HG03139 (cell line): Measurements from ENCODE around the gene HBQ1.
"Not testable (repeated sequence)": the region's sequence is repeated elsewhere in the genome, so short reads cannot be mapped to it uniquely, and the experiment has no call there.

ENCODE experiments used
- ATAC-seq: cut with Tn5 transposase; IDR thresholded peaks from one replicate; pipeline ENCODE4 v1.9.1; 2021; ENCODE audit not compliant: unreplicated experiment

HBQ1 gene

DNA sequence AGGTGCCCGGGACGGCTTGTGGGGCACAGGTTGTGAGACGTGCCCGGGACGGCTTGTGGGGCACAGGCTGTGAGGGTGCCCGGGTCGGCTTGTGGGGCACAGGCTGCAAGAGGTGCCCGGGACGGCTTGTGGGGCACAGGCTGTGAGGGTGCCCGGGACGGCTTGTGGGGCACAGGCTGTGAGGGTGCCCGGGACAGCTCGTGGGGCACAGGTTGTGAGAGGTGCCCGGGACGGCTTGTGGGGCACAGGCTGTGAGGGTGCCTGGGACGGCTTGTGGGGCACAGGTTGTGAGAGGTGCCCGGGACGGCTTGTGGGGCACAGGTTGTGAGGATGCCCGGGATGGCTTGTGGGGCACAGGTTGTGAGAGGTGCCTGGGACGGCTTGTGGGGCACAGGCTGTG, 20.0 kb upstream of the HBQ1 start:
- not testable (repeated sequence) for ATAC-seq

DNA sequence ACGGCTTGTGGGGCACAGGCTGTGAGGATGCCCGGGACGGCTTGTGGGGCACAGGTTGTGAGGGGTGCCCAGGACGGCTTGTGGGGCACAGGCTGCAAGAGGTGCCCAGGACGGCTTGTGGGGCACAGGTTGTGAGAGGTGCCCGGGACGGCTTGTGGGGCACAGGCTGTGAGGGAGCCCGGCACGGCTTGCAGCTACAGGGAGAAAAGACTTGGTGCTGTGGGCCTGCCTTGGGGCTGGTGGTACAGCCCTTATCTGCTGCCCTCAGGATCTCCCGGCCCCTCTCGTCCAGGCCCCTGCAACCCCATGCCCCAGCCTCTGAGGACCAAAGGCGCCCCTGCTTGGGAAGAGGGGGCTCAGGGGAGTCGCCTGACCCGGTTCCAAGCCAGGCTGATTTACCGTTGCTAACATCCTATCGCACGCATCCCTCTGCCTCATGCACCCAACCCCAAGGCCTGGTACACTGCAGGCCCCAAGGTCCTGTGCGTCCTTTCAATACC, 19.5 kb upstream of the HBQ1 start:
- no peak for ATAC-seq

DNA sequence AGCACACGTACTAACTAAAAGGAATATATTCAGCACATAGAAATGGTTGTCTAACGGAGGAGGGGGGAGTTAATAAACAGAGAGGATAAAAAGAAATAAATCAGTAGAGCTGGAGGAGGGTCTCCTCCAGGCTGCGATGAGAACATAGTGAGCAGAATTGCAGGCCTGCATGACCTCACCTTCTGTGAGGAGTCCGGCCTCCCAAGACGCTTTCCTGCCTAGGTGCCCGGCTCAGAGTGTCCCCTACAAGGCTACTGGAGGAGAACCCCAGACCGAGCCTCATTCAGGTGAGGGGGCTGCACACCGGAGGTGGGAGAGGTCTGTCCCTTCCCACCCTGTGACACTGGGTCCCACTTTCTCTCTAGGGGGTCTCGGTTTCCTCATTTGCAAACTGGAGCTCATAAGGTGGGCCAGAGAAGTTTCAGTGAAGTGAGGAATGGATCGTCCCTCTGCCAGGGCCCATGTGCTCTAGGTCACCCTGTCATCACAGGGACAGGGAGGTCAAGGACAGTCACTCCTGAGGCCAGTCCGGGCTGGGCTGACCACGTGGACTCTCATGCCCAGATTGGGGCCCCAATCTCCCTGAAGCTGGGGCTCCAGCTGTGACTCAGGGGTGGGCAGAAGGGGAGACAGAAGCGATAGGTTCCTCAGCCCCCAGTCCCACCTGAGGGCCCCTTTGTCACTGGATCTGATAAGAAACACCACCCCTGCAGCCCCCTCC, 17.8 kb upstream of the HBQ1 start:
- ATAC-seq = no peak

DNA sequence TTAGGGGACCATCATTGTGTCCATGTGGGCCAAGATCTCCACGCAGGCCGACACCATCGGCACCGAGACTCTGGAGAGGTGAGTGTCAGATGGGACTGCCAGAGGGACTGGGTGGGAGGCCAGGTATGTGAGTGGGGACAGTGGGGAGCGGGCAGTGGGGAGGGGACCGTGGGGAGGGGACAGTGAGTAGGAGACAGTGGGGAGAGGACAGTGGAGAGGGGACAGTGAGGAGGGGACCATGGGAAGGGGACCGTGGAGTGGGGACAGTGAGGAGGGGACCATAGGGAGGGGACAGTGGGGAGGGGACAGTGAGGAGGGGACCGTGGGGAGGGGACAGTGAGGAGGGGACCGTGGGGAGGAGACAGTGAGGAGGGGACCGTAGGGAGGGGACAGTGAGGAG, 17.1 kb upstream of the HBQ1 start:
- ATAC-seq = not testable (repeated sequence)

DNA sequence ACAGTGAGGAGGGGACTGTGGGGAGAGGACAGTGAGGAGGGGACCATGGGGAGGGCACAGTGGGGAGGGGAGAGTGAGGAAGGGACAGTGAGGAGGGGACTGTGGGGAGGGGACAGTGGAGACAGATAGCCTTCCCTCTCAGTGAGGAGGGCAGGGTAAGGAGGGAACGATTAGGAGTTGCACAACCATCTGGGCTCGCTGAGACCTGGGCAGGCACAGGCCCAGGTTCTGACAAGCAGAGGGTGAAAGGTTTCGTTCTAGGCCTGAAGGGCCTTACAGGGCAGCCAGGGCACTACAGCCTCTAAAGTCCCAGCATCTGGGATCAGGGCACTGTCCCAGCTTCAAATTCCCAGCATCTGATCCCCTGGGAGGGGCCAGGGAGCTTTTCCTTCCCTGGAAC, 16.6 kb upstream of the HBQ1 start:
- not testable (repeated sequence) for ATAC-seq

DNA sequence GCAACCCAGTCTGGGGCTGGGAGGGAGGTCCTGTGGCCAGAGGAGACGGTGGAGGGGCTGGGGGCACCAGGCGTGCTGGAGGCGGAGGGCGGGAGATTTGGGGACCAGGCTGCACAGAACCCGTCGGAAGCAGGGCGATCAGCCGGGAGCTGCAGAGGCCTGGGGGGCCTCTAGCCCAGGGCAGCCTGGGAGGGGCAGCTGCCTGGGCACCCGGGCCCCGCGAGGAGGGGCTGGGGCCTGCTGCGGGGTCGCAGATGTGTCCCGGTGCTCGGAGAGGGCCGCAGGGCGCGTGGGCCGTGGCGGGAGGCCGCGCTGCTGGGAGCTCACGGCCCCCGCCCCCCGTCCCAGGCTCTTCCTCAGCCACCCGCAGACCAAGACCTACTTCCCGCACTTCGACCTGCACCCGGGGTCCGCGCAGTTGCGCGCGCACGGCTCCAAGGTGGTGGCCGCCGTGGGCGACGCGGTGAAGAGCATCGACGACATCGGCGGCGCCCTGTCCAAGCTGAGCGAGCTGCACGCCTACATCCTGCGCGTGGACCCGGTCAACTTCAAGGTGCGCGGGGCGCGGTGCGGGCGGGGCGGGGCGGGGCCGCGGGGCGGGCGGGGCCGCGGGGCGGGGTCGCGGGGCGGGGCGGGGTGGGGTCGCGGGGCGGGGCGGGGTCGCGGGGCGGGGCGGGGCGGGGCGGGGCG, 16.0 kb upstream of the HBQ1 start:
- ATAC-seq = not testable (repeated sequence)

DNA sequence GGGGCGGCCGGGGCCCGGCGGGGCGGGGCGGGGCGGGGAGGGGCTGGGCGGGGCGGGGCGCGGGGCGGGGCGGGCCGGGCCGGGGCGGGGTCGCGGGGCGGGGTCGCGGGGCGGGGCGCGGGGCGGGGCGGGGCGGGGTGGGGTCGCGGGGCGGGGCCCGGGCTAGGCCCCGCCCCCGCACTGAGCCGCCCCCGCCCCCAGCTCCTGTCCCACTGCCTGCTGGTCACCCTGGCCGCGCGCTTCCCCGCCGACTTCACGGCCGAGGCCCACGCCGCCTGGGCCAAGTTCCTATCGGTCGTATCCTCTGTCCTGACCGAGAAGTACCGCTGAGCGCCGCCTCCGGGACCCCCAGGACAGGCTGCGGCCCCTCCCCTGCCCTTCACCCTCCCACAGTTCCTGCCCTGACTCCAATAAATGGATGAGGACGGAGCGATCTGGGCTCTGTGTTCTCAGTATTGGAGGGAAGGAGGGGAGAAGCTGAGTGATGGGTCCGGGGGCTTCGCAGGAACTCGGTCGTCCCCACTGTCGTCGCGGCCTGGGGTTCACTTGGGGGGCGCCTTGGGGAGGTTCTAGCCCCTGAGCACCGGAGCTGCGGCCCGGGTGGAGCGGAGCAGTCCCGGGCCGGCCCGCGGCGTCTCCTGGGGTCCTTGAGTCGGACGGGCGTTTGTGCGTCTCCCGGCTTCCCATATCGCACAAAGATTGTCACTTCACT, 15.3 kb upstream of the HBQ1 start:
- no peak for ATAC-seq

DNA sequence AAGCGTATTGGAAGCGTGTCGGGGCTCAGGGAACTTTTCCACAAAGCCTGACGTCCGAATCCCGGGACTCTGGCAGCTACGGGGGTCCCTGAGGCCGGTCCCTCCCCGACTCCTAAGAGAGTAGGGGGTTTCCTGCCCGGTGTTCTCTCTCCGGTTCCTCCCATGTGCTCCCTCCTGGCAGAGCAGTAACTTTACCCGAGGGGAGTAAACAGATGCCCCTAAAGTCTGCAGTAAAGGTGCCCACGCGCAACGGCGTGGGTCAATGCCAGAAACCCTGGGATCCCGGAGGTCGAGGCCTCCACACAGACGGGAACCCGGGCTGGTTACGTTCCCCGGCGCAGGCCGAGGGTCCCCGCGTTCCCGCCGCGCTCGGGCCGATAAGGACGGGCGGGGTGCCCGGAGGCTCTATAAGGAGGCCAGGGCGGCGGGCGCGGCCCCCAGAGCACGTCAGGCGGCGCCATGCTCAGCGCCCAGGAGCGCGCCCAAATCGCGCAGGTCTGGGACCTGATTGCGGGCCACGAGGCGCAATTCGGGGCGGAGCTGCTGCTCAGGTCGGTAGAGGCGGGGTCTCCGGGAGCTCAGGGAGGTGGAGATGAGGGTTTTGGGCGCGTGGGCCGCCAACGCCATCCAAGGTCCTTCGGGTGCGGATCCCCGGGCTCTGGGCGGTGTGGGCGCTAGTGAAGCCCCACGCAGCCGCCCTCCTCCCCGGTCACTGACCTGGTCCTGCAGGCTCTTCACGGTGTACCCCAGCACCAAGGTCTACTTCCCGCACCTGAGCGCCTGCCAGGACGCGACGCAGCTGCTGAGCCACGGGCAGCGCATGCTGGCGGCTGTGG, 14.5 kb upstream of the HBQ1 start, which contains the start of gene HBM:
HBM (plus strand) TSS at position 440 of the 836 bp plus-strand sequence; CDS start at position 460, 20 bp downstream.
- no peak for ATAC-seq

DNA sequence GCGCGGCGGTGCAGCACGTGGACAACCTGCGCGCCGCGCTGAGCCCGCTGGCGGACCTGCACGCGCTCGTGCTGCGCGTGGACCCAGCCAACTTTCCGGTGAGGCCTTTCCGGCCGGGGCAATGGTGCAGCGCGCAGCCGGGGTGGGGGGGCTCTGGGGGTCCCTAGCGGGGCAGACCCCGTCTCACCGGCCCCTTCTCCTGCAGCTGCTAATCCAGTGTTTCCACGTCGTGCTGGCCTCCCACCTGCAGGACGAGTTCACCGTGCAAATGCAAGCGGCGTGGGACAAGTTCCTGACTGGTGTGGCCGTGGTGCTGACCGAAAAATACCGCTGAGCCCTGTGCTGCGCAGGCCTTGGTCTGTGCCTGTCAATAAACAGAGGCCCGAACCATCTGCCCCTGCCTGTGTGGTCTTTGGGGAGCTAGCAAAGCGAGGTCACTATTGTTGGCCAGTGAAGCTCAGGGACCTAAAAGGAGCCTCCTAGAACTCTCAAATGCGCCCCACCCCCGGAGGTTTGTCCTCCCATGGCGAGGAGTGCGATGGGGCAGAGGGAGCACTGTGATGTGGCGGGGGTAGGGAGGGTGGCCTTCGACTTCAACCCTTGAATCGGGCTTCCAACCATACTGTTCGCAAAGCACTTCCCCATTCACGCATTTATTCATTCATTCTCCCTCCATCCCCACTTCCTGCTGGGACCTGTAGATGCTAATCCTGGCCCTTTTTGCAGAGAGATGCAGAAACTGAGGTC, 13.7 kb upstream of the HBQ1 start:
- ATAC-seq = no peak

DNA sequence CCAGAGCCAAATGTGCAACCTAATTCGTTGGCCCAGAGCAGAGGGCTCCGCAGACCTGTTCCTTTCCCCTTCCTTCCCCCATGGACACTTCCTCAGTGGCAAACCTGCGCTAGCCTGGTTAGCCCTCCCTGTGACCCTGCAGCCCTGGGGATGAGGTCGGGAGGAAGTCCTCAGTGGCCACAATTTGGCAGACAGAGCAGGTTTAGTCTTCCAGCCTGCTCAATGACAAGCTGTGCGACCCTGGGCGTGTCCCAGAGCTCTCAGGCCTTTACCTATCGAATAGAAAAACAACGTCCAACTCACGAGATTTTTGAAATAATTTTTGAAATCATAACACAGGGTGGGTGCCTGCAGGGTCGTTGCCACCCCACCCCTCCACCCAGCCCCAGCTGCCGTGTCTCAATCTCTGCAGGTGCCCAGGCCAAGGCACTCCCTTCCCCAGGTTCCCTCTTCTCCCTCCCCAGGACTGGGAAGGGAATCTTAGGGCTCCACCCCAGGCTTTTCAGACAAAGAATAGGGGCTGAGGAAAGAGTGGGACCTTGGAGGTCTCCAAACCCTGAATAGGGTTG, 13.1 kb upstream of the HBQ1 start:
- no peak for ATAC-seq

DNA sequence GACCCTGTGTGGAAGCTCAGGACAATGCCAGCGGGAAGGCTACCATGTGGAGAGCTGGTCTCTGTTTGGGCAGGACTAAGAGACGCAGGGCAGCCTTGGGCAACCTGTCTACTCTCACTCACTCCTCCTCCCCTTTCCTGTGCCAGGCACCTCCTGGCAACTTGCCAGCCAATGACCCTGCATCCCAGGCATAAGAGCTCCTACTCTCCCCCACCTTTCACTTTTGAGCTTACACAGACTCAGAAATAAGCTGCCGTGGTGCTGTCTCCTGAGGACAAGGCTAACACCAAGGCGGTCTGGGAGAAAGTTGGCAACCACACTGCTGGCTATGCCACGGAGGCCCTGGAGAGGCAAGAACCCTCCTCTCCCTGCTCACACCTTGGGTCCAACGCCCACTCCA, 11.8 kb upstream of the HBQ1 start:
- no peak for ATAC-seq

DNA sequence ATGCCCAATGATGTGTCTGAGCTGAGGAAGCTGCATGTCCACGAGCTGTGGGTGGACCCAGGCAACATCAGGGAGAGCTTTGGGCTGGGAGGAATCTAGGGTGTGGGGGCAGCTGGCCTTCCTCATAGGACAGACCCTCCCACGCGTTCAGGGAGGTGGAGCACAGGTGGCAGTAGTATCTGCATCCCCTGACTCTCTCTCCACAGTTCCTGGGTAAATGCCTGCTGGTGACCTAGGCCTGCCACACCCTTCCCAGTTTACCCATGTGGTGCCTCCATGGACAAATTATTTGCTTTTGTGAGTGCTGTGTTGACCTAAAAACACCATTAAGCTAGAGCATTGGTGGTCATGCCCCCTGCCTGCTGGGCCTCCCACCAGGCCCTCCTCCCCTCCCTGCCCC, 11.2 kb upstream of the HBQ1 start:
- ATAC-seq = no peak

DNA sequence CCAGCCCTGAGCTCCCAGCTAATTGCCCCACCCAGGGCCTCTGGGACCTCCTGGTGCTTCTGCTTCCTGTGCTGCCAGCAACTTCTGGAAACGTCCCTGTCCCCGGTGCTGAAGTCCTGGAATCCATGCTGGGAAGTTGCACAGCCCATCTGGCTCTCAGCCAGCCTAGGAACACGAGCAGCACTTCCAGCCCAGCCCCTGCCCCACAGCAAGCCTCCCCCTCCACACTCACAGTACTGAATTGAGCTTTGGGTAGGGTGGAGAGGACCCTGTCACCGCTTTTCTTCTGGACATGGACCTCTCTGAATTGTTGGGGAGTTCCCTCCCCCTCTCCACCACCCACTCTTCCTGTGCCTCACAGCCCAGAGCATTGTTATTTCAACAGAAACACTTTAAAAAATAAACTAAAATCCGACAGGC, 10.2 kb upstream of the HBQ1 start:
- ATAC-seq = not testable (repeated sequence)

DNA sequence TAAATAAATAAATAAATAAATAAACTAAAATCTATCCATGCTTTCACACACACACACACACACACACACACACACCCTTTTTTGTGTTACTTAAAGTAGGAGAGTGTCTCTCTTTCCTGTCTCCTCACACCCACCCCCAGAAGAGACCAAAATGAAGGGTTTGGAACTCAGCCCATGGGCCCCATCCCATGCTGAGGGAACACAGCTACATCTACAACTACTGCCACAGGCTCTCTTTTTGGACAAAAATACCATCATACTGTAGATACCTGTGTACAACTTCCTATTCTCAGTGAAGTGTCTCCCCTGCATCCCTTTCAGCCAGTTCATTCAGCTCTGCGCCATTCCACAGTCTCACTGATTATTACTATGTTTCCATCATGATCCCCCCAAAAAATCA, 9.5 kb upstream of the HBQ1 start:
- no peak for ATAC-seq

DNA sequence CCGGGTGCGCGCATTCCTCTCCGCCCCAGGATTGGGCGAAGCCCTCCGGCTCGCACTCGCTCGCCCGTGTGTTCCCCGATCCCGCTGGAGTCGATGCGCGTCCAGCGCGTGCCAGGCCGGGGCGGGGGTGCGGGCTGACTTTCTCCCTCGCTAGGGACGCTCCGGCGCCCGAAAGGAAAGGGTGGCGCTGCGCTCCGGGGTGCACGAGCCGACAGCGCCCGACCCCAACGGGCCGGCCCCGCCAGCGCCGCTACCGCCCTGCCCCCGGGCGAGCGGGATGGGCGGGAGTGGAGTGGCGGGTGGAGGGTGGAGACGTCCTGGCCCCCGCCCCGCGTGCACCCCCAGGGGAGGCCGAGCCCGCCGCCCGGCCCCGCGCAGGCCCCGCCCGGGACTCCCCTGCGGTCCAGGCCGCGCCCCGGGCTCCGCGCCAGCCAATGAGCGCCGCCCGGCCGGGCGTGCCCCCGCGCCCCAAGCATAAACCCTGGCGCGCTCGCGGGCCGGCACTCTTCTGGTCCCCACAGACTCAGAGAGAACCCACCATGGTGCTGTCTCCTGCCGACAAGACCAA, 7.8 kb upstream of the HBQ1 start, which contains the start of gene HBA2:
HBA2 (plus strand) TSS at position 503 of the 568 bp plus-strand sequence; CDS start at position 540, 37 bp downstream.
- not testable (repeated sequence) for ATAC-seq

DNA sequence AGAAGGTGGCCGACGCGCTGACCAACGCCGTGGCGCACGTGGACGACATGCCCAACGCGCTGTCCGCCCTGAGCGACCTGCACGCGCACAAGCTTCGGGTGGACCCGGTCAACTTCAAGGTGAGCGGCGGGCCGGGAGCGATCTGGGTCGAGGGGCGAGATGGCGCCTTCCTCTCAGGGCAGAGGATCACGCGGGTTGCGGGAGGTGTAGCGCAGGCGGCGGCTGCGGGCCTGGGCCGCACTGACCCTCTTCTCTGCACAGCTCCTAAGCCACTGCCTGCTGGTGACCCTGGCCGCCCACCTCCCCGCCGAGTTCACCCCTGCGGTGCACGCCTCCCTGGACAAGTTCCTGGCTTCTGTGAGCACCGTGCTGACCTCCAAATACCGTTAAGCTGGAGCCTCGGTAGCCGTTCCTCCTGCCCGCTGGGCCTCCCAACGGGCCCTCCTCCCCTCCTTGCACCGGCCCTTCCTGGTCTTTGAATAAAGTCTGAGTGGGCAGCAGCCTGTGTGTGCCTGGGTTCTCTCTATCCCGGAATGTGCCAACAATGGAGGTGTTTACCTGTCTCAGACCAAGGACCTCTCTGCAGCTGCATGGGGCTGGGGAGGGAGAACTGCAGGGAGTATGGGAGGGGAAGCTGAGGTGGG, 6.9 kb upstream of the HBQ1 start:
- ATAC-seq = not testable (repeated sequence)

DNA sequence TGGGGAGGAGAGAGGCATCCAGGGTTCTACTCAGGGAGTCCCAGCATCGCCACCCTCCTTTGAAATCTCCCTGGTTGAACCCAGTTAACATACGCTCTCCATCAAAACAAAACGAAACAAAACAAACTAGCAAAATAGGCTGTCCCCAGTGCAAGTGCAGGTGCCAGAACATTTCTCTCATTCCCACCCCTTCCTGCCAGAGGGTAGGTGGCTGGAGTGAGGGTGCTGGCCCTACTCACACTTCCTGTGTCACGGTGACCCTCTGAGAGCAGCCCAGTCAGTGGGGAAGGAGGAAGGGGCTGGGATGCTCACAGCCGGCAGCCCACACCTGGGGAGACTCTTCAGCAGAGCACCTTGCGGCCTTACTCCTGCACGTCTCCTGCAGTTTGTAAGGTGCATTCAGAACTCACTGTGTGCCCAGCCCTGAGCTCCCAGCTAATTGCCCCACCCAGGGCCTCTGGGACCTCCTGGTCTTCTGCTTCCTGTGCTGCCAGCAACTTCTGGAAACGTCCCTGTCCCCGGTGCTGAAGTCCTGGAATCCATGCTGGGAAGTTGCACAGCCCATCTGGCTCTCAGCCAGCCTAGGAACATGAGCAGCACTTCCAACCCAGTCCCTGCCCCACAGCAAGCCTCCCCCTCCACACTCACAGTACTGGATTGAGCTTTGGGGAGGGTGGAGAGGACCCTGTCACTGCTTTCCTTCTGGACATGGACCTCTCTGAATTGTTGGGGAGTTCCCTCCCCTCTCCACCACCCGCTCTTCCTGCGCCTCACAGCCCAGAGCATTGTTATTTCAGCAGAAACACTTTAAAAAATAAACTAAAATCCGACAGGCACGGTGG, 6.1 kb upstream of the HBQ1 start:
- ATAC-seq = not testable (repeated sequence)
